Subcutaneous adipose tissue (tissue), 4 donors: ENCODE data around the gene NCSTN. TPM values are rescaled to one million over a fixed set of nuclear protein-coding genes. Genes with fewer than 3 reads are reported as not detected.

Experiments used
- total RNA-seq, 4 donors: library from RNA; depleted of rRNA; stranded (reverse); fragments of >200 nt; gene quantifications; one replicate each; pipeline ENCODE4 v1.1.0, GENCODE V29; 2016
- TF ChIP-seq, protein P1 (sequence below): fragments of 450-650 bp; IDR thresholded peaks from one replicate; pipeline ENCODE4 v1.5.1; 2016; ENCODE audit warnings: low read depth, mild to moderate bottlenecking, control low read depth, antibody characterized with exemption, moderate library complexity

NCSTN gene
- total RNA-seq, 4 donors from 2014 or later = 78.7 to 113 (median 88.8) TPM

DNA sequence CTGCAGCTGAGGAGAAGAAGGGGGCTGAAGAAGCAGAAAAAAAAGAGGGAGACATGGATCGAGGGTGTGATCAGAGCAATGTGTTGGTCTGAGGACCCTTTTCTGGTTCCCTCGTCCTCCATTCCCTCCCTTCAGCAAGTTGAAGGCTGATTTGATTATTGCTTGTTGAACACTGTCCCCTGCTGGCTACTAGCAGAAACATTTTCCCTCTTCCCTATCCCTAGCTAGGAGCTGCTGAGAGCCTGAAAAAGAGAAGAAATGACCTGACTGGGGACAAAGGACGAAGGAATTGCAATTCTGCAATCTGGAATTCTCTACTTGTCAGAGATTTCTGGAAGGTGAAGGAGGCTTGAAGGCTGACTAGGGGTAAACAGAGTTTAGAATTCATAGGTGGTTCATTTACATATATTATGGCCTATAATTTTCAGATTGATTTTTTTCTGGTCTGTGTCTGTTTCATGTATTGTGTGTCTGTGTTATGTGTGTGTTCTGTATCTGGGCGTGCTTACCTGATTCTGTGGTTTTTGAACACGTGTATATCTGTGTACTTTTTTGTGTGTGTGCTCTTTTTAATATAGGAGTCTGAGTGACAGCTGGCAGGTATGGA is 33.4 kb downstream of the NCSTN start:
- TF ChIP-seq, protein P1, sequence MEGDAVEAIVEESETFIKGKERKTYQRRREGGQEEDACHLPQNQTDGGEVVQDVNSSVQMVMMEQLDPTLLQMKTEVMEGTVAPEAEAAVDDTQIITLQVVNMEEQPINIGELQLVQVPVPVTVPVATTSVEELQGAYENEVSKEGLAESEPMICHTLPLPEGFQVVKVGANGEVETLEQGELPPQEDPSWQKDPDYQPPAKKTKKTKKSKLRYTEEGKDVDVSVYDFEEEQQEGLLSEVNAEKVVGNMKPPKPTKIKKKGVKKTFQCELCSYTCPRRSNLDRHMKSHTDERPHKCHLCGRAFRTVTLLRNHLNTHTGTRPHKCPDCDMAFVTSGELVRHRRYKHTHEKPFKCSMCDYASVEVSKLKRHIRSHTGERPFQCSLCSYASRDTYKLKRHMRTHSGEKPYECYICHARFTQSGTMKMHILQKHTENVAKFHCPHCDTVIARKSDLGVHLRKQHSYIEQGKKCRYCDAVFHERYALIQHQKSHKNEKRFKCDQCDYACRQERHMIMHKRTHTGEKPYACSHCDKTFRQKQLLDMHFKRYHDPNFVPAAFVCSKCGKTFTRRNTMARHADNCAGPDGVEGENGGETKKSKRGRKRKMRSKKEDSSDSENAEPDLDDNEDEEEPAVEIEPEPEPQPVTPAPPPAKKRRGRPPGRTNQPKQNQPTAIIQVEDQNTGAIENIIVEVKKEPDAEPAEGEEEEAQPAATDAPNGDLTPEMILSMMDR = no peak

DNA sequence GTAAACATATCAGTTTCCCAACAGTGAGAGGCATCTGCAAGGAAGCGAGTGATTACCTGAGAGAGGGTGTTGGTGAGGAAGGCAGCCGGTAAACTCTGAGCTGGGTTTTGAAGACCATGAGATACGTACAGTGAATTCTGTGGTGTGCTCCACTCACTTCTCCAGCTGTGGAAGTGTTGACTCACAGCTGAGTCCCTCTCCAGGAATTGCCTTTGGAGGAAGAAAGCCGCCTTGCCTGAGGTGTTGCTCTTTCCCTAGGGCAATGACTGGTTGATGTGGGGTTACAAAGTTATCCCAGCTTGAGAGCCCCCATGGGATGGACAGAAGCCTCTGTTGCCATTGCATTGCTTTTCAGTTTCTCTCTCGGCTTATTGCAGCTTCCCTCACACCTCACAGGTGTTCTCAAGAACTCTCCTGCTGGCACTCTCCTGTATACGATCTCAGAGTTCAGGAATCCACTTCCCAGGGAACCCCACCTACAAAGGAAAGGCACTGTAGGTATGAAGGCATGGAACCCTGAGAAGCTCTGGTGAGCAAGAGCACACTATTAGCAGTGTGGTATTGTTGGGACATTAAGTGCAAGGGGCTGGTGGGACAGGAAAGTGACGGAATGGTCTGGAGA is 34.5 kb downstream of the NCSTN start:
- TF ChIP-seq, protein P1 = no peak

DNA sequence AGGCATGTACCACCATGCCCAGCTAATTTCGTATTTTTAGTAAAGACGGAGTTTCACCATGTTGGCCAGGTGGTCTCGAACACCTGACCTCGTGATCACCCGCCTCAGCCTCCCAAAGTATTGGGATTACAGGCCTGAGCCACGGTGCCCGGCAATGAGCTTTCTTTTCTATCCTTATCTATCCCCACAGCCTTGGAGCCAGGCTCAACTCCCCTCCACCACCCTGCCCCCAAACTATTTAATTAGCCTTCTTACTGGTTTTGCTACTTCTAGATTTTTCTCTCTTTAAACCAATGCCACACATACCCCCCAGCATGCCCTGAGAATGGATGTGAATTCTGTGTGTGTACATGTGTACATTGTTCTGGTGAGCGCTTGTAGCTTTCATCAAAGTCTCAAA is 51.5 kb downstream of the NCSTN start:
- TF ChIP-seq, protein P1 = no peak

DNA sequence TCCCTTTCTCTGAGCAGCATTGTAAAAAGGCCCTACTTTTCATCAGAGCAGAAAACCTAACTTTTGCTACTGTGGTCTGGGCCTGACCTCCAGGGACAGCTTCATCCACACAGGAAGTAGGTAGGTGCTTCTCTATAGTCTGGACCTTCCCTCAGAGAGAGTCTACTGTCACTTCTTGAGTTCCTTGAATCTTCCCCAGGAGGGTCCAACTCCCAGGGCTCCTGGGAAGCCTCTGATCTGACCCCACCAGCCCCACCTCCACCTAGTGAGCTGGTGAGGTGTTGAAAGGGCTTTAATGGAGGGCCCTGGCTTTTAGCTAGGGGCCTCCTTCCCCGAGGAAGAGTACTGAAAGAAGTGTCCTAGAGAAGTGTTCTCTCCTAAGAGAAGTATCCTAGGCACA is 54.5 kb downstream of the NCSTN start:
- TF ChIP-seq, protein P1 = no peak

DNA sequence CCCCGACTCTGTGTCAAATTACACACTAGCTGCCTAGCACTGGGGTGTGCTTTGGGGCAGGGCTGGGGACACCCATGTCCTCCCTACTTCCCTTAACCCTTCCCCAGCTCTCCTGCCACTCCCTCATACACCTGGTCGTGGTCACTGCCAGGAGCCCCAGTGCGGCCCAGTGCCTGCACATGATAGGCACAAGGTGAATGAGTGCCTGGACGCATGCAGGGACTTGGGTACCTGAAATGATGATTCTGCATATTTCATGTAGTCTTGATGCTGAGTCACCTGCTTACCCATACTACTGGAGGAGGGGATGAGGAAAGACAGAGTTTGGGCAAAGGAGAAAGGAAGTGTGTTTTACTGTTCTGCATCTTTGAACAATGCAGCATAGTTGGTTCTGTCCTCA is 55.6 kb downstream of the NCSTN start:
- TF ChIP-seq, protein P1 = no peak

DNA sequence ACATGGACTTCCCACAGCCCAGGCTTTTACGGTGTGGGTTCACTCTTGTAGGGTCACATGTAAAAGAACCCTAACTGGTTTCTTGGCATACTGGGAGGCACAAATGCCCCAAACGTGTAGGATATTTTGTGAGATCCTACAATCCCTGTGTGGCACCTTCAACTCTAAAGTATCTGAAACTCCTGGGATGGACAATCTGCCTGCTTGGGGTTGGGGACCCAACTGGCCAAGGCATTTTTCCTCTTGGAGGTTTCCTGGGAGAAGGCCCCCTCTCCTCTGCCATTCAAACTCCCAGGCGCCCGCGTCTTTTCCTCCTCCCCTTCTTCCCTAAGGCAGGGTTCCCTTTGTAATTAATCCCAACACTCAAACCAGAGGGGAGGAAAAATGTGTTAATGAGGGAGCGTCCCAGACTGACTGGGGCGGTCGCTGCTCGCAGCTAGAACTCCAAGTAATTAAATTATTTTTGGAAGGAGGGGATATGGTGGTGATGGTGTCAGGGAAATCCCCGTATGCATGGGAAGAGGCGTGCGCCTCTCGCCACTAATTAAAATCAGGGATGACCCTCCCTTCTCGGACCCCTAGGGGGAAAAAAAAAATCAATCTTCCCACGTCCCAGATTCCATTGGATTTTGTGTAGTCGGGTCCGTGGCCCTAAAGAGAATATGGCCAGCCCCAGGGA is 56.5 kb downstream of the NCSTN start:
- TF ChIP-seq, protein P1 = no peak

DNA sequence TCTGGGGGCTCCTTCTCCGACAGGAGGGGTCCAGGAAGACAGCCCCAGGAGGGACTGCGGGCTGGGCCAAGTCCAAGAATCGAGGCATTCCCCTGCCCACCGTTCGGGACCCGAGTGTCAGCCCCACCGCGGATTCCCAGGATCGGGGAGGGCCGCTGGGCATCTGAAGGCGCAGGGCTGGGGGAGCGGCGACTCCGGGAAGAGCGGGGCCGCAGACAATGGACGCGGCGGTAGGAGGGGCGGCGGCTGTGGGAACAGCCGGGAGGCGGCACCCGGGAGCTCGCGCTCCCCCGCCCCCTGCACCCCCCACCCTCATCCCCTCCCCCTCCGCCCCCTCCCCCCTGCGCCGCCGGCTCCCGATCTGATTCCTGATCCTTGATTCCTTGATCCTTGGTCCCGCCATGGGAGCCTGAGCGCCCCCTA is 57.1 kb downstream of the NCSTN start, which contains the start of gene VANGL2:
Gene VANGL2, plus strand, starts transcription at position 342 of the 423 bp plus-strand sequence. CDS start 15,274 bp downstream, outside the sequence.
- TF ChIP-seq, protein P1 = no peak
